Erythroblast (primary cell): ENCODE data around the gene EAF1.

Experiments used
- GATA1 ChIP-seq: IDR thresholded peaks from 2 replicates; pipeline ENCODE4 v1.6.1; 2011; ENCODE audit warnings: low read depth, mild to moderate bottlenecking, control low read depth, low read length, moderate library complexity
- POLR2A ChIP-seq: IDR thresholded peaks from 2 replicates; pipeline ENCODE4 v1.6.1; 2011; ENCODE audit warnings: mild to moderate bottlenecking, low read length

DNA sequence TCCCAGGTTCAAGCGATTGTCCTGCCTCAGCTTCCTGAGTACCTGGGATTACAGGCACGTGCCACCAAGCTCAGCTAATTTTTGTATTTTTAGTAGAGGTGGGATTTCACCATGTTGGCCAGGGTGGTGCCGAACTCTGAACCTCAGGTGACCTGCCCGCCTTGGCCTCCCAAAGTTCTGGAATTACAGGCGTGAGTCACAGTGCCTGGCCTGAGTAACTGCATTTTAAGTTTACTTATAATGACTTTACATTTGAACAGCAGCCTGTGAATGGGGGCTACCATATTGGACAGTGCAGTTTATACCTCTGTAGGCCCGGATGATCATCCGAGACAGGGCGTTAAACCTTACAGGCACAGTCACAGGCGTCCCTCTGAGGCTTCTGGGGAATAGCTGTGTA lies 24.8 kb downstream of the EAF1 start:
- no peak for TF ChIP-seq POLR2A
- no peak for TF ChIP-seq GATA1
